GM12872 (cell line): ENCODE data around the gene TRIM44.

ENCODE experiments used
- CTCF ChIP-seq: IDR thresholded peaks from 3 replicates; pipeline ENCODE4 v1.5.1; 2011; ENCODE audit warnings: low read depth, mild to moderate bottlenecking, low read length, moderate library complexity; ENCODE audit not compliant: insufficient read depth

The TRIM44 gene

GRCh38 chr11:35714882-35715627, 52.5 kb downstream of the TRIM44 start:
- TF ChIP-seq CTCF: no peak

DNA sequence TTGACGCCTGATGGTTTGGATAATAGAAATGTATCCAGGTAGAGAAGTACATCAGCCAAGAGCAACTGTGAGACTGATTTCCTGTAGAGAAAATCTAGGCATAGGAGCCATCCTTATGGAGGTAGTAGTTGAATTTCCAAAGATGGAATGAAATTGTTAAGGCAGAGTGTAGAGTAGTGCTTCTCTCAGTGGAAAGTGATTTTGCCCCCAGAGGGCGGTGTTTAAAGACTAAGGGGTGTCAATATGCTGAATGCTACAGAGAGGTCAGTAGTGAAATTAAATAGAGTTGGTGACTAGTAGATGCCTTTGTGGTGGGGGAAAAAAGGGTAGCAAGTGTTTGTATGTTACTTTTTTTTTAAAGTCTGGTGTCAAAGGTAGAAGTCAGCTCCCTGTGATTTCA, 54.5 kb downstream of the TRIM44 start:
- peak; percentile 28; the same call in 1 of the 3 replicates for TF ChIP-seq CTCF

DNA sequence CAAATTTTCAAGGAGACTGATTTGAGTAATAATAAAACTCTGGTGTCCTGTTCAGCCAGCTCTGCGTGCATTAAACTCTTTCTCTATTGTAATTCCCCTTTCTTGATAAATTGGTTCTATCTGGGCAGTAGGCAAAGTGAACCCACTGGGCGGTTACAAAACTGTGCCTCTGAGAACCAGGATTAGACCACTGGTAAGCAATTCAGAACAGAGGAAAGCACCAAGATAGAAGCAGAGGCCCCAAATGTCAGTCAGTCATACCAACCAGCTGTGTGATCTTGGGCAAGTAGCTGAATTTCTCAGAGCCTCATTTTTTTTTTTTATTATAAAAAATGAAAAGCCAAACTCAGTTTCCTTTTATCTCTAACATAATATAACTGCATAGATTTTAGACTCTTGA, 54.9 kb downstream of the TRIM44 start:
- no peak for TF ChIP-seq CTCF

DNA sequence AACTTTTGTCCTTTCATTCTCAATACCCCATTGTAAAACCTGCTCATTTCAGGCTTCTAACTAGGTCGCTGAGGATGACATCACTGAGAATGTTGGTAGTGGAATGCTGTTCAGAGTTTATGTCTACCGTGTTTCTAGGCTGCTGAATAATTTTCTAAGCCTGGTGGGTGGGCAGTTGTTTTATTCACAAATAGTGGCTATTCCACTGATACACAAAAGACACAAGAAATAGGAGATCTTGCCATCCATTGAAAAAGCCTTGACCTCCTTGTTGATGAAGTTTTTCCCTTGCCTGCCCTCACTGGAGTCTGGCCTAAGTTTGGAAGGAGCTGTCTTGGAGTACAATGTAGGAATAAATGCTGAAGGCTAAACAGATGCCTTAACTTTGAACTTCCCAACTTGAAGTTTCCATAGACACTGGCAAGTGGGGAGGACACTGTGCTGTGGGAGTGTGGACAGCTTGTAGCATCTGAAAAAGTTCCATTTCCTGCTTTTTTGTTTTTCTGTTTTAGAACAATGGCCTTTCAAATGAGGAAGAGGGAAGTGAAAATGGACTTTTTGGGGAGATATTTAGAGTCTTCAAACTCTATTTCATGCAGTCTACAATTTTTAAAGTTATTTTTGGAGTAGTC, 59.2 kb downstream of the TRIM44 start:
- no peak for TF ChIP-seq CTCF

DNA sequence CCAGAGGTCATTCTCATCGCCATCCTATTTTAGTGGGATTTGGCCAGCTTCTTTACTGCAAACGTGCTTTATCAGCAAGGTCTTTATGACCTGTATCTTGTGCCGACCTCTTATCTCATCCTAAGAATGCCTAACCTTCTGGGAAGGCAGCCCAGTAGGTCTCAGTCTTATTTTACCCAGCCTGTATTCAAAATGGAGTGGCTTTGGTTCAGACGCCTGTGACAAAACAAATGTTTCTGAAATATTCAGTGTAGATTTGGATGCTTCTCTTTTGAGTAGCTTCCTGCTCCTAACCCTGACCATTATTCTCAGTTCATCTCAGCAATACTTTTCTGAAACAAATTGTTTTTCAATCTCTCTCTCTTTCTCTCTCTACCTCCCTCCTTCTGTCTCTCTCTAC, 60.1 kb downstream of the TRIM44 start:
- TF ChIP-seq CTCF: no peak

- no peak for TF ChIP-seq CTCF
Measured at GRCh38 chr11:35723493-35723892, 60.9 kb downstream of the TRIM44 start.

GRCh38 chr11:35723913-35724312, 61.3 kb downstream of the TRIM44 start:
- no peak for TF ChIP-seq CTCF
